GM21529 (cell line): ENCODE measurements around the gene MKLN1.
A peak's percentile ranks its signal among the peaks of the same experiment; 100 is the strongest.
"Not testable (repeated sequence)": the region's sequence is repeated elsewhere in the genome, so short reads cannot be mapped to it uniquely, and the experiment has no call there.

Source experiments
- ATAC-seq: cut with Tn5 transposase; IDR thresholded peaks from one replicate; pipeline ENCODE4 v1.9.1; 2021; ENCODE audit not compliant: unreplicated experiment

MKLN1 gene

GRCh38 chr7:131307627-131308026 lies 20.0 kb upstream of the MKLN1 start:
- ATAC-seq: no peak

- ATAC-seq: no peak
Observed at GRCh38 chr7:131312838-131313237, 14.8 kb upstream of the MKLN1 start.

- ATAC-seq: no peak
Observed at GRCh38 chr7:131320603-131321002, 7.1 kb upstream of the MKLN1 start.

GRCh38 chr7:131321656-131322055 lies 6.0 kb upstream of the MKLN1 start:
- no peak for ATAC-seq

- no peak for ATAC-seq
Observed at GRCh38 chr7:131322061-131322460, 5.6 kb upstream of the MKLN1 start.

GRCh38 chr7:131322861-131323260 lies 4.8 kb upstream of the MKLN1 start:
- ATAC-seq: no peak

- no peak for ATAC-seq
Observed at GRCh38 chr7:131325179-131325840, 2.4 kb upstream of the MKLN1 start.

GRCh38 chr7:131326576-131326975 lies 1.1 kb upstream of the MKLN1 start:
- ATAC-seq: no peak

- ATAC-seq: peak; percentile 20
Observed at GRCh38 chr7:131327049-131327625, 539 bp upstream of the MKLN1 start.

- ATAC-seq: no peak
Observed at GRCh38 chr7:131328377-131329175, 900 bp downstream of the MKLN1 start.

GRCh38 chr7:131329176-131329570 lies 1.5 kb downstream of the MKLN1 start:
- no peak for ATAC-seq

GRCh38 chr7:131330299-131330698 lies 2.6 kb downstream of the MKLN1 start:
- ATAC-seq: no peak

- ATAC-seq: no peak
Observed at GRCh38 chr7:131331806-131332205, 4.1 kb downstream of the MKLN1 start.

GRCh38 chr7:131332729-131333128 lies 5.1 kb downstream of the MKLN1 start:
- not testable (repeated sequence) for ATAC-seq

- no peak for ATAC-seq
Observed at GRCh38 chr7:131335639-131336381, 8.1 kb downstream of the MKLN1 start.

- ATAC-seq: no peak
Observed at GRCh38 chr7:131336956-131337355, 9.3 kb downstream of the MKLN1 start.

GRCh38 chr7:131338173-131338572 lies 10.5 kb downstream of the MKLN1 start:
- ATAC-seq: no peak

GRCh38 chr7:131338691-131339390 lies 11.2 kb downstream of the MKLN1 start:
- no peak for ATAC-seq

GRCh38 chr7:131341690-131342089 lies 14.0 kb downstream of the MKLN1 start:
- no peak for ATAC-seq

GRCh38 chr7:131342864-131343442 lies 15.3 kb downstream of the MKLN1 start:
- ATAC-seq: no peak
